ENCODE results near the gene C19orf25.
"Not testable (repeated sequence)": the region's sequence is repeated elsewhere in the genome, so short reads cannot be mapped to it uniquely, and the experiment has no call there.

Gene C19orf25

DNA sequence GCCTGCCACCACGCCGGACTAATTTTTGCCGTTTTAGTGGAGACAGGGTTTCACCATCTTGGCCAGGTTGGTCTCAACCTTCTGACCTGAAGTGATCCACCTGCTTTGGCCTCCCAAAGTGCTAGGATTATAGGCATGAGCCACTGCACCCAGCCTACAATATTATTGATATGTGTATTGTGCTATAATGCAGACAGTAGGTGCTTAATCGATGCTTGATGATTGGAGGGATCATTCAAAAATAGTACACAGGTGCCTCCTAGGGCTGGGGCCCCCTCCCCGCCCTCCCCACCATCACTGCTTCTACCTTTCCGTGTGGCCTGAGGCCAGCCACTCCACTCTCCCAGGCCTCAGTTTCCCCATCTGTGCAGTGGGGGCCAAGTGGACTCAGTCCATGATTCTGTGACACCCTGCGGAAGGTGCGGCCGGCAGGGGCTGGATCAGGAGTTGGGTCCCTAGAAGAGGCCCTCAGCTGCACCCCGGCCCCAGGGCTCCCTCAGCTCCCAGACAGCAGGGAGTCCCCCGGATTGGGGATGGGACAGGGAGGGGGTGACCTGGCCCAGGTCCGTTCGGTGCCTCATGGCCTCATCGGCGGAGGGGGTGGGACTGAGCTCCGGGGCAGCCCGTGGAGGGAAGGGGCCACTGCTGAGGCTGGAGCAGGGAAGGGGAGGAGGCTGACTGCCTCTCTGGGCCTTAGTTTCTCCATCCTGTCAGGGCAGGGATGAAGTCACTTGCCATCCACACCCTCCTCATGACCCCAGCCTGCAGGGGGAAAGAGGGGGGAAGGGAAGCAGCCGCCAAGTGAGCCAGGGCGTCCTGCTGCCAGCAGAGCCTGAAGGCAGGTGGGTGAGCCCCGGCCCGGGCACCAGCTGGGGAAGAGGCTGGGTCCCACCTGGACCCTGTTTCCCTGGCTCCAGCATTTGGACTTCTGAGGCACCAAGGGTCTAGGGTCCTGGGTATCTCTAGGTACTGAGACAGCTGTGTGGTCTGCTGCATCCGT is 32.6 kb upstream of the C19orf25 start:
- no peak for DNase-seq

DNA sequence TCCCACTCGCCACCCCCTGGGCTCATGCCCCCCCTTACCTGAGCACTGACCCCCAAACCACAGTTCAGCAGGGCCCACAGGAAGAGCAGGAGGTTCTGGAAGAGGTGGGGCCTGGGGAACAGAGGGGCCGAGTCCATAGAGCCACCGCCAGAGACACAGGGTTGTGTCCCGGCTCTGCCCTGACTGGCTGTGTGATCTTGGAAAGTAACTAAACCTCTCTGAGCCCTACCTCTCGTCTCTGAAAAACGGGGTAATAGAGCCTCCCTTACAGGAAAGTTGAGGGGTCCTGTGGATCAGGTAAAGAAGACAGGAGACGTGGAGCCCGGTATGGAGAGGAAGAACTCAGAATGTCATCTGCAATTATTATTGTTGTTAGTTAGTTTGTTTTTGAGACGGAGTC is 31.8 kb upstream of the C19orf25 start:
- DNase-seq, result no peak

DNA sequence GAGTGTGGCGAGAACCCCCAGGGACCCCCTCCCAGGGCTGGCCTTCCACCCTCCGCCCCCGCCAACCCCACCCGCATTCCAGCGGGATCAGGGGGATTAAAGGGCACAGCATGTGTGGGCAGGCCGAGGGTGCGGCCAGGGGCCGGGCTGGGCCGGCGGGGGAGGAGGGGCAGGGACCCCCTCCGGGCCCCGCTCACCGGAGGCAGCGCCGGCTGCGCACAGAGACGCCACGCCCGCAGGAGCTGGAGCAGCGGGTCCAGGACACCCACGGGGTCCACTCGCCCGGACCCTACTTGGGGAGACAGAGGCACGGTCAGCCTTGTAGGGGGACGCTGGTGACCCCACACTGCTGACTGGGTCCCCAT is 31.4 kb upstream of the C19orf25 start:
- DNase-seq, result no peak

DNA sequence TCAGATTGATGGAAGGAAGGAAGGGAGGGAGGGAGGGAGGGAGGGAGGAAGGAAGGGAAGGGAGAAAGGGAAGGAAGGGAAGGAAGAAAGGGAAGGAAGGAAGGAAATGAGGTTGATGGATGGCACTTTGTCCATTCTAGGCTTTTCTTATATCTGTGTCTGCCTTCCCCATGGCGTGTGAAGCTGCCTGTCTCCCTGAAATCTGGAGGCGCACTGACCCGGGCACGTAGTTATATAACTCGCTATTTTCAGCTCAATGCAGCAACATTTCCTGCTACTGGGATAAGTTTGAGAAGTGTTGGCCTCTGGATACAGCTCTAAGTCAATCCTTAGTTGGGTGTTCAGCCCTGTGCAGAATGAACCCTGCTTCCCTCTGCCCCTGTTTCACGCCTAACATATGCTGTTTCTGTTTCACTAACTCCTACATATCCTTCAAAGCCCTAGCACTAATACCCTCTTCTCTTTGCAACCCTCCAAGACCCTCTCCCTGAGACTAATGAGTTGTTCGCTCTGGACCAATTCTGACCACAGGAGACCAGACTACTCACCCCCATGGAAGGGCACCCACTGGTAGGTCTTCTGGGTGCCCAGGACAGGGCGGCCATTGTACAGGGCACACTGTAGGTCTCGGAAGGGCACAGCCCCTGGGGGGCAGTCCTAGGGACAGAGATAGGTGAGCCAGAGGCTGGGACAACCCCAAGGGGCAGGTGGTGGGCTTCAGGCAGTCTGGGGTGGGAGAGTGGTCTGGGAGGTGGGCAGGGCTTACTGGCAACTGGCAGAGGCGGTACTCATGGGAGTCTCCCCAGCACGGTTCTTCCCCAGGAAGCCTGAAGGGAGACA is 30.8 kb upstream of the C19orf25 start:
- DNase-seq, result no peak

DNA sequence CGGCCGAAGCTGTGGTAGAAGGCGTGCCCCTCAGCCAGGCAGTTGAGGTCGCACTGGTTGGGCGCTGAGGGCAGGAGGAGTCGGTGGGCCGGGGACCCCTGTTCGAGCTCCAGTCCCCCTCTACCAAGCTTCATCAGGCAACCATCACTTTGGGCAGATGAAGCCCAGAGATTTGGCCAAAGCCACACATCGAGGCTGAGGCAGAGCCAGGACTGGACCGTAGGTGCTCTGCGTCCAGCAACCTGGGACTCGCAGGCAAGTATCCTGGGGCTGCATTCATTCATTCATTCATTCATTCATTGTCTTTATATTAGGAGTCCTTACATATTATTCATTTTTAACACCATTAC is 29.5 kb upstream of the C19orf25 start:
- DNase-seq, result no peak

DNA sequence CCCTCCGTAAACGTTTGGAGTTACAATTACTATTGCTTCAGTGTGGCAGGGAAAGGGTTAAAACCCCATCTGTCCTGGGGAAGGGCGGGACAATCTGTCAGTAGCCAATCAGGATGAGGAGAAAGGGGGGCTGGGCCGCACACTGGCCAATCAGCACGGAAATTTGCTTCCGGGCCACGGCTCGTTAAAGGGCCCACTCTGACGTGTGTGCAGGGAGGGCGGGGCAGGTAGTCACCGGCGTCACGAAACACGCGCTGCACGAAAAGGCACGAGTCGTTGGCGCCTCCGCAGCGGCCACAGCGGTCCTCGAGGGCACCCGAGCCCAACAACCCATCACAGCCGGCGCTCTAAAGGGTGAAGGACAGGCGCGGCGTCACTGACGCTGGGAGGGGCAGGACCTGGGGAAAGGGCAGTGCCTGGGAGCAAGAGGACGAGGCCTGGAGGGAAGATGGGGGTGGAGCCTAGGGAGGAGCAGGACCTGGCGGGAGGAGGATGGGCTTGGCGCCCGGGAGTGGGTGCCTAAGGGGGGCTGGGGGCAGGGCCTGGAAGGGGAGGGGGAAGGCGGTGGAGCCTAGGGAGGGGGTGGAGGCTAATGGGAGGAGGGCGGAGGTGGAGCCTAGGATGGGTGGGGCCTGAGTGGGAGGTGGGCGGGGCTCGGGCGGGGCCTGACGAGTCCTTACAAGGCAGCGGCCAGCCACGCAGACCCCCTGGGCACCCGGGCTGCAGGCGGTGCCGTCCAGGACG is 28.9 kb upstream of the C19orf25 start:
- DNase-seq, result peak; percentile 90

DNA sequence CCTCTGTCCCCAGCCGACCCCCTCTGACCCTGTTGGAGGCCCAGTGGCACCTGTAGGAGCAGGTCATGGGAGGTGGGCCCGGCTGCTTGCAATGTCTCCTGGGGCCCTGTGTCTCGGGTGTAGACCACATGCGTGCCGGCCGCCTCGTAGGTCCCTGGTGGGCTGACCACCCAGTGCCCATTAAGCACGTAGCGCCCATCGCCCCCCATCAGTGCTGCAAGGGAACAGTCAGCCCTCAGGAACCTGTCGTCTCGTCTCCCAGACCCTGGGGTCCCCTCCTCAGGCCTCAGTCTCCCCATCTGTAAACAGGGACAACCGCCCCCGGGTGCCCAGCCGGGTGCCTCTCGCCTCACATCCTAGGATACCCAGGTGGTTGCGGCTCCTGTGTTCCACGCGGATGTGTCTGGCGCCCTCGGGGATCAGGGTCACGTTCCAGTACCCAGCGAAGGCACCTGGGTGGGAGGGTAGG is 28.2 kb upstream of the C19orf25 start:
- no peak for DNase-seq

DNA sequence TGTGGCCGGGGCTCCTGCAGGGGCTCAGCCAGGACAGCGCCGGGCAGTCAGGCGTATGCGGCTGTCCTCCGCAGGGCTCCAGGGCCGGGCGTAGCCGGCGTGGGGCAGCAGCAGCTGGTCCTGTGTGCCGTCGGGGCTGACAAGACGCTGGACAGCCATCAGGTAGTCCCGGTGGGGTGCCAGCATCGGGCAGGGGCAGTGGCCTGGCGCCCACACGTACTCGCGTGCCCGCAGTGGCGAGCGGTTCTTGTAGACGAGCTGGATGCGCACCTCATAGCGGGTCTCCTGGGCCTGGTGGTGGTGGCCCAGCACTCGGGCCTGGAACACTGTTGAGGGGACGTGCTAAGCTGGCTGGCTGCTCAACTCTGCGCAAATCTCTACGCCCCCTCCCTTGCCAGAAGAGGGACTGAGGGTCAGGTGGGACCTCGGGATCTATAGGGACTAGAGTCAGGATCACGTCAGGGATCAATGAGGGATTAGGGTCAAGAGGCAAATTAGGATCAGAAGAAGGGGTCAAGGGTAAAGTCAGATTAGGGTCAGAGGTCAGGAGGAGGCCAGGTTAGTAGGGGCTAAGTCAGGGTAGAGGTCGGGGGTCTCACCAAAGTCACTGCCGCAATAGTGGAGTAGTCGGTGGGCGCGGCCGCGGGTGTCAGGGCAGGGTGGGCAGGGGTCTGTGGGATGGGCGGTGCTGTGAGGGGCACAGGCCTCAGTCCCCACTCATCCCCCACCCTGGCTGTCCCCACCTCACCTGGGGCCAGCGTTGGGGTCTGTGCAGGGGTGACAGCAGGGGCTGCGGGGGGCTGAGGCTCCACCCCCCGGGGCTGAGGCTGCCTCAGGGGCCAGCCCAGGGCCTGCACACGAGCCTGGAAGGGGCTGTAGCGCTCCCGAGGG is 27.2 kb upstream of the C19orf25 start:
- no peak for DNase-seq

DNA sequence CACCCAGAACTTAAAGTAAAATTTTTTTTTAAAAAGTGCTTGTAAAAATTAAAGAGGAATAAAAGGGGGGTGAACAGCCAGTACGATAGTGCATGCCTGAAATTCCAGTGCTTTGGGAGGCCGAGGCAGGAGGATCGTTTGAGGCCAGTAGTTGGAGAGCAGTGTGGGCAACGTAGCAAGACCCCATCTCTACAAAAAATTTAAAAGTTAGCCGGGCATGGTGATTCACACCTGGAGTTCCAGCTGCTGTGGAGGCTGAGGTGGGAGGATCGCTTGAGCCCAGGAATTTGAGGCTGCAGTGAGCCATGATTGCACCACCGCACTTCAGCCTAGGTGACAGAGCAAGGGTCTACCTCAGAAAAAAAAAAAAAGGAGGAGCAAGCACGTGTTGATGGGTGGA is 26.0 kb upstream of the C19orf25 start:
- no peak for DNase-seq

DNA sequence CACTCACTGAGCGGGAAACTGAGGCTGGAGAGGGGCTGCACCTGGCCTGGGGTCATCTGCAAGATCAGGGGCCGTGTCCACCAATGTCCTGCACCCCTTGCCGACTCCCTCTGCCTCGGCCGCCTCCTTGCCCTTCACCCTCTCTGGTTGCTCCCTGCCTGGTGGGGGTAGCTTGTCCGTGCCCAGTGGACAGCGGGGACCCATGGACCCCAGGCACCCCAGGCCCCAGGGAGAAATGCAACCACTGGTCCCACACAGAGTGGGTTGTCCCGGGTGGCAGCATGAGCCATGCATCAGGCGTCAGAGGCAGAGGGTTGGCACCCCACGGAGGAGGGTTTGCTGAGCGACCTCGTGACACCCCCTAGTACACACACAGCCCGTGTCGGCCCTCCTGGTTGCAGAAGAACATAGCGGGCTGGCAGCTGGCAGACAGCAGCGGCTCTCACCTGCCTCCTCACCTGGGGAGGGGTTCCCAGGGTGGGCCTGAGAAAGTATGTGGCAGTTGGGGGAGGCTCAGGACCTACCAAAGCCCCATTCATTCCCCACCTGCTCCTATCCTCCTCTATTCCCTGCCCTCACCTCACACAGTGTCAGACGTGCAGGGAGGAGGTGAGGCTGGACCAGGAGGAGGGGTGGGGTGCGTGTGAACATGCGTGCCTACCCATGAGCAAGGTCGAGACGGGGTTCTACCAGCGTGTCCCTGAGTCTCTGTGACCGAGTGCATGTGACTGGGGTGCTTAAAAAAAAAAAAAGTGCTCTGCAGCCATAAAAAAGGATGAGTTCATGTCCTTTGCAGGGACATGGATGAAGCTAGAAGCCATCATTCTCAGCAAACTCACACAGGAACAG is 25.1 kb upstream of the C19orf25 start:
- no peak for DNase-seq

DNA sequence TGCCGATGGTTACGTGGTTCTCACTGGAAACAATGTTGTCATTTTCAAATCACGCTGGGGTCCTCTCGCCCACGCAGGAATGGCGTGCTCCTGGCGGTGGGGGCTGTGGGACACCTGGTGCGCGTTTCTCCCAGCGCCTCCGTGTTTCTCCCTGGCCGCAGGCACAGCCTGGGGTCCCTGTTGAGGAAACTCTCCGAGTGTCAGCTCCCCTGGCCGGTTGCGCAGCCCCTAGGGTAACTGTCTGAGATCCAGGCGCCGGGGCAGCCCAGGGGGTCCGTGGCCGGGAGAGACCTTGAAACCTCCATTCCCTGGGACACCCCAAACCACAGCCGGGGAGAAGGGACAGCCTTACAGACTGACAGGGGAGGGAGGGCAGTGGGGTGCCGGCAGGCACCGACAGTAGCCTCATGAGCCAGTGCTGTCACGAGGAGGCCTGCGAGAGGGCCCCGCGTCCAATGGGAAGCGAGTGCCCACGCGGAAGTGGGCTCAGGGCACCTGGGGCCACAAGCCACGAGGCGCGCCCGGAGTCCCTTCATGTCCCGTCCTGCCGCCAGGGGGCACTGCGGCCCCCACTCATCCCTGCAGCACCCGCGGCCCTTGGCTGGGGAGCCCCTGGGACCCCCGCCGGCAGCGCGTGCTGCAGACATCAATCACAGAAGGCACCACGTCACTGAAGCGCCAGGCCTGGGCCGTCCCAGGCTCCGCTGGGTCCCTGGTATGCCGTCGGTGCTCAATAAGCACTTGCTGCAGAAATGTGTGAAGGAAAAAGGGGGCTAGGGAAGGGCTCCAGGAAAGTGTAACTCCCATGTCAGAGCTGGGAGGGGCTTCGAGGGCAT is 24.3 kb upstream of the C19orf25 start:
- DNase-seq, result no peak

DNA sequence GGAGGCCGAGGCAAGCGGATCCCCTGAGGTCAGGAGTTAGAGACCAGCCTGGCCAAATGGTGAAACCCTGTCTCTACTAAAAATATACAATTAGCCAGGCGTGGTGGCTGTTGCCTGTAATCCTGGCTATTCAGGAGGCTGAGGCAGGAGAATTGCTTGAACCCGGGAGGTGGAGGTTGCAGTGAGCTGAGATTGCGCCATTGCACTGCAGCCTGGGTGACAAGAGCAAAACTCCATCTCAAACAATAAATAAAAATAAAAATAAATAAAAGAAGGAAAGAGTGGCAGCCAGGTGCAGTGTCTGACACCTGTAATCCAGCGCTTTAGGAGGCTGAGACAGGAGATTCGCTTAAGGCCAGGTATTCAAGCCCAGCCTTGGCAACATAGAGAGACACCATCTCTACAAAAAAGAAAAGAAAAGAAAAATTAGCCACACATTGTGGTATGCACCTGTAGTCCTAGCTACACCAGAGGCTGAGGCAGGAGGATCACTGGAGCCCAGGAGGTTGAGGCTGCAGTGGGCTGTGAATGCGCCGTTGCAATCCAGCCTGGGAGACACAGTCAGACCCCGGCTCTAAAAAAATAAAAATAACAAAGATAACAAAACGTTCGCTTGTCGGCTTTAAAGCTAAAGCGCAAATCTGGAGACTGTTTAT is 23.5 kb upstream of the C19orf25 start:
- DNase-seq, result no peak

DNA sequence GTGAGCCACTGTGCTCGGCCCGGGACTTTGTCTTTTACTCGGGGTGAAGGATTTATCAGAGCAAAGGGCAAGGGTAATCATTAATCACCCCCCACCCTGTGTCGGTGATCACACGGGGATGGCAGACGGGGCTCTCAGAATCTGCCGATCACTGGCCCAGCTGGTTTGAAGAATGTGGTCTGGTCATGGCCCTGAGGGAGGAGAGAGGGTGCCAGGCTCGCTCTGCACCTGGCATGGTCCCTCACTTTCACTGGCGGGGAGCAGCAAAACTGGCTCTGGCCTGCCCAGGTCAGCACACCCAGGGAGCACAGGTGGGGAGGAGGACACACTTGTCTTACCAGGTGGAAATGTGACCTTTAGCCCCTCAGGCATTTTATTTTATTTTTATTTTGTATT is 22.2 kb upstream of the C19orf25 start:
- DNase-seq, result no peak

DNA sequence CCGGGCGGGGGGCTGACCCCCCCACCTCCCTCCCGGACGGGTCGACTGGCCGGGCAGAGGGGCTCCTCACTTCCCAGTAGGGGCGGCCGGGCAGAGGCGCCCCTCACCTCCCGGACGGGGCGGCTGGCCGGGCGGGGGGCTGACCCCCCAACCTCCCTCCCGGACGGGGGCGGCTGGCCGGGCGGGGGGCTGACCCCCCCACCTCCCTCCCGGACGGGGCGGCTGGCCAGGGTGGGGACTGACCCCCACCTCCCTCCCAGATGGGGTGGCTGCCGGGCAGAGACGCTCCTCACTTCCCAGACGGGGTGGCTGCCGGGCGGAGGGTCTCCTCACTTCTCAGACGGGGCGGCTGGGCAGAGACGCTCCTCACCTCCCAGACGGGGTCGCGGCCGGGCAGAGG is 20.2 kb upstream of the C19orf25 start:
- not testable (repeated sequence) for DNase-seq

DNA sequence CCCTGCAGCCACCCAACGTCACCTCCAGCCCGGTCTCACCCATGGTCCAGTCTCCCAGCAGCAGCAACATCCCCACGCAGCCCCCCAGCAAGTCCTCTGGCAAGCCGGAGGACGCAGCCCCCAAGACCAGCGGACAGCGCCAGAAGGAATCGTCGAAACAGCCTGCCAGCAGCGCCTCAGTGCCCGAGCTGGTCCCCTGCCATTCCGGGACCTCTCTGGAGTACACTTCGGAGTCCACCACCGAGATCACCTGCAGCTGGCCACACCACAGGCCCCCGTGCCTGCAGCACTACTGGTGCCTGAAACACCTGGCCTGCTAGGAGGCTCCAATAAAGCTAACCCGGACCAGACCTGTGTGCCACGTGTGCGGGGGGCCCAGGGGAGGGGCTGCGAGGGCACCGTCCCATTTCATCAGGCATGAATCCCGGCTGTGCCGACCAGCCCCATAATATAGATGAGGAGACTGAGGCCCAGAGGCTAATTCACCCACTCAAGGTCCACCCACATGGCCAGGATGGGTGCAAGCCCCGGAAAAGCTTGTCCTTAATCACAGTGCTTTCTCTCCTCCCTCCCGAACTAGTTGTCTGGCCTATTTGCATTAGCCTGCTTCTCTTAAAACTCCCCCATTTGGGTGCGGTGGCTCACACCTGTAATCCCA is 18.7 kb upstream of the C19orf25 start:
- DNase-seq, result no peak

DNA sequence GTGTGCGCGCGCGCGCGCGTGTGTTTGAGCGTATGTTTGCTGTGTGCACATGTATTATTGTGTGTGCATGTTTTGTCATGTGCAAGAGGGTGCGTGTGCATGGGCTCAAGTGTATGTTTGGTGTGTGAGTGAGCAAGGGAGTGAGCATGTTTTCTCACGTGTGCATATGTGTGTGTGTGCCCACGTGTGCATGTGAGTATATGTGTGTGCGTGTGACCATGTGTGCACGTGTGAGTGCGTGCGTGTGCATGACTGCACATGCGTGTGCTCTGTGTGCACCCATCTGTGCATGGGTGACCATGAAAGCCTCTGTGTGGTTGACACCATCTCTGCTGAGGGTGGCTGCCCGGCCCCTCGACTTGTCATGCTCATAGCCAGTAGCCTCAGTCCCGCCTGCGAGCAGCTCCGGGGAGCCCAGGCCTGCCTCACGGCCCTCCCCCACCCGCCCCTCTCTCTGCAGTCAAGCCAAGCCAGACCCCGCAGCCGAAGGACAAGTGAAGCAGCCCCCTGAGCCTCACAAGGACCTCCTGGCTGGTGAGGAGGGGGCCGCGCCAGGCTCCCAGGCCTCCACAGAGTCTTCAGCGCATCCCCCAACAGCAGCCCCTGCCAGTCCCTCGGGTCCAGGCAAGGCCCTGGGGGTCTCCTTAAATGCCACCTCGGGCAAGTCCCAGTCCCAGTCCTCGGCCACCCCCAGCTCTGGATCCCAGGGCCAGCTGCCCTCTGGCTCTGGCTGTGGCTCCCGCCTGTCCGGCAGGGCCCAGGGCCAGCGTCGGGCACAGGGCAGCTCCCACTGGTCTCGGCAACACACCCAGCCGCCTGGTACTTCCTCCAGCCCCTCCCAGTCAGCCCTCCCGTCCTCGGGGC is 17.9 kb upstream of the C19orf25 start:
- DNase-seq, result no peak

DNA sequence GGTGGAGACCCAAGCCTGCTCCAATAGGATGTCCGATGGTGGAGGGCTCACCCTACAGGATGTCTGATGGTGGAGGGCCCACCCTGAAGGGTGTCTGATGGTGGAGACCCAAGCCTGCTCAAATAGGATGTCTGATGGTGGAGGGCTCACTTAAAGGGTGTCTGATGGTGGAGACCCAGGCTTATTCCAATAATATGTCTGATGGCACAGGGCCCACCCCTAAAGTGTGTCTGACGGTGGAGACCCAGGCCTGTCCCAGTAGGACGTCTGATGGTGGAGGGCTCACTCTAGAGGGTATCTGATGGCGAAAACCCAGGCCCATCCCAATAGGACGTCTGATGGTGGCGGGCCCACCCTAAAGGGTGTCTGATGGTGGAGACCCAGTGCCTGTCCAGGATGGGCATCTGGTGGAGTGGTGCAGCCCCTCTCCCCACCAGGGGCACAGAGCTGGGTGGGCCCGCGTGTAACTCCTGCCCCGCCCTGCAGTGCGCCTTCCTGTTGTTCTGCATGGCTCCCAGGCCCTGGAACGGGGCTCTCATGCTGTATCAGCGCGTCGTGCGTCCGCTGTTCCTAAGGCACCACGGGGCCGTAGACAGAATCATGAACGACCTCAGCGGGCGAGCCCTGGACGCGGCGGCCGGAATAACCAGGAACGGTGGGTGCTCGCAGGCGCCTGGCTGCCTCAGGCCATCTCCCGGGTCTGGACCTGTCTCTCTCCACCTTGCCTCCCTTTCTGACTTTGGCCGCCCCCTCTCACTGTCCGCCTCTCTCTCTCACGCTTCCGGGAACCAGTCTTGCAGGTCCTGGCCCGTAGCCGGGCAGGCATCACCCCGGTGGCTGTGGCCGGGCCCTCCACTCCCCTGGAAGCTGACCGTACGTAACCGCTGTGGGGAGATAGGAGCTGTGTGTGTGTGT is 17.0 kb upstream of the C19orf25 start:
- DNase-seq, result no peak

Measured in 8988T (cell line).